SK-N-SH (cell line): ENCODE results near the gene KRTAP10-8. TPM values are rescaled to one million over a fixed set of nuclear protein-coding genes. Genes with fewer than 3 reads are reported as not detected.

Experiments
- CTCF ChIA-PET: fragments of 300-600, 350-600 bp; formaldehyde crosslinking; extraction: SDS; loops from one replicate; lab custom pipeline; 2021; lab: Yijun Ruan, JAX
- POLR2A ChIA-PET: fragments of 350-600 bp; sonication (Branson Sonifier 250); formaldehyde crosslinking; extraction: SDS; loops from one replicate; lab custom pipeline; 2020; ENCODE audit warnings: antibody characterized with exemption, inconsistent platforms; lab: Yijun Ruan, JAX
- DNase-seq: peaks from one replicate; pipeline ENCODE4 v3.0.0; 2012
- H2AFZ ChIP-seq: fragments of 200-600 bp; sonication (generic); 2 replicates; pipeline ENCODE4 v1.8.1; 2016; ENCODE audit warnings: antibody characterized with exemption, mild to moderate bottlenecking, low read depth
- H3F3A ChIP-seq: fragments of 200-600 bp; sonication (generic); replicated peaks from 2 replicates; pipeline ENCODE3; 2016; ENCODE audit warnings: antibody characterized with exemption, mild to moderate bottlenecking; ENCODE audit not compliant: insufficient read depth
- H3K27ac ChIP-seq, 2 experiments: fragments of 200-500 bp in 1 of 2; fragments of 200-600 bp in 1 of 2; sonication (Bioruptor generic) in 1 of 2; sonication (generic), shearing (Covaris generic) in 1 of 2; 2 replicates each; pipeline versions ENCODE4 v1.5.1 to v1.6.1; 2014 to 2016; ENCODE audit warnings: low read depth in 2 of 2, inconsistent platforms in 1 of 2, low read length in 1 of 2, mild to moderate bottlenecking in 1 of 2, mixed read lengths in 1 of 2
- H3K27me3 ChIP-seq: fragments of 200-600 bp; sonication (generic), shearing (Covaris generic); 2 replicates; pipeline ENCODE4 v1.6.1; 2016; ENCODE audit warnings: mixed run types; ENCODE audit not compliant: insufficient read depth
- H3K36me3 ChIP-seq, 2 experiments: fragments of 200-500 bp in 1 of 2; fragments of 200-600 bp in 1 of 2; sonication (Bioruptor generic) in 1 of 2; sonication (generic) in 1 of 2; replicated peaks in 1 of 2; 2 replicates each; pipeline versions ENCODE3 to v1.5.1; 2014 to 2016; ENCODE audit warnings: low read length in 1 of 2, mild to moderate bottlenecking in 1 of 2; ENCODE audit not compliant: insufficient read depth in 2 of 2, control insufficient read depth in 1 of 2
- H3K4me1 ChIP-seq, 2 experiments: fragments of 200-500 bp in 1 of 2; fragments of 200-600 bp in 1 of 2; sonication (Bioruptor generic) in 1 of 2; sonication (generic), shearing (Covaris generic) in 1 of 2; 2 replicates each; pipeline versions ENCODE4 v1.5.1 to v1.6.1; 2014 to 2016; ENCODE audit warnings: low read depth in 1 of 2, low read length in 1 of 2, mixed run types in 1 of 2; ENCODE audit not compliant: insufficient read depth in 2 of 2, control insufficient read depth in 1 of 2
- H3K4me2 ChIP-seq: fragments of 200-600 bp; sonication (generic), shearing (Covaris generic); 2 replicates; pipeline ENCODE4 v1.6.1; 2017; ENCODE audit warnings: mixed run types
- H3K4me3 ChIP-seq, 2 experiments: fragments of 200-500 bp in 1 of 2; fragments of 200-600 bp in 1 of 2; sonication (Bioruptor generic) in 1 of 2; sonication (generic), shearing (Covaris generic) in 1 of 2; 2 replicates each; pipeline versions ENCODE4 v1.5.1 to v1.8.1; 2014 to 2016; ENCODE audit warnings: low read depth in 2 of 2, inconsistent platforms in 1 of 2, low read length in 1 of 2, mild to moderate bottlenecking in 1 of 2, mixed read lengths in 1 of 2, moderate library complexity in 1 of 2
- H3K79me2 ChIP-seq: fragments of 200-600 bp; sonication (generic); 2 replicates; pipeline ENCODE4 v1.8.1; 2017; ENCODE audit warnings: mild to moderate bottlenecking; ENCODE audit not compliant: insufficient read depth
- H3K9ac ChIP-seq: fragments of 200-600 bp; sonication (generic); 2 replicates; pipeline ENCODE4 v1.6.1; 2017; ENCODE audit warnings: mixed run types
- H3K9me2 ChIP-seq: fragments of 200-600 bp; sonication (generic); 2 replicates; pipeline ENCODE4 v1.6.1; 2017; ENCODE audit warnings: mixed run types
- H3K9me3 ChIP-seq: fragments of 200-600 bp; sonication (generic); 2 replicates; pipeline ENCODE4 v1.6.1; 2017; ENCODE audit warnings: mixed run types, mild to moderate bottlenecking, moderate library complexity
- H4K20me1 ChIP-seq: fragments of 200-600 bp; sonication (generic); 2 replicates; pipeline ENCODE4 v1.6.1; 2017; ENCODE audit warnings: mild to moderate bottlenecking, mixed run types; ENCODE audit not compliant: insufficient read depth
- EP300 ChIP-seq, 2 experiments: IDR thresholded peaks; 2 replicates each; pipeline versions ENCODE4 v1.4.0 to v1.6.1; 2012; ENCODE audit warnings: borderline replicate concordance in 1 of 2, low read depth in 1 of 2, low read length in 1 of 2
- FOSL2 ChIP-seq: IDR thresholded peaks from 2 replicates; pipeline ENCODE4 v1.4.0; 2012; ENCODE audit warnings: low read depth, mild to moderate bottlenecking, moderate library complexity, borderline replicate concordance
- JUND ChIP-seq: IDR thresholded peaks from 2 replicates; pipeline ENCODE4 v1.4.0; 2012
- MEF2A ChIP-seq: IDR thresholded peaks from 2 replicates; pipeline ENCODE4 v1.4.0; 2012; ENCODE audit warnings: low read depth, borderline replicate concordance
- YY1 ChIP-seq: IDR thresholded peaks from 2 replicates; pipeline ENCODE4 v1.4.0; 2012; ENCODE audit warnings: low read depth, mild to moderate bottlenecking
- WGBS: methylation state at CpG from one replicate; pipeline ENCODE4 v1.1.6; 2017; ENCODE audit warnings: low lambda C conversion rate; 5-methylcytosine and 5-hydroxymethylcytosine counted together
- polyA plus RNA-seq, 3 experiments: library from polyadenylated mRNA; depleted of rRNA; stranded (reverse); fragments of >200 nt; gene quantifications; 2 replicates each; pipeline ENCODE4 v1.2.3, GENCODE V29; 2012
- TF ChIP-seq, protein P1 (sequence below): IDR thresholded peaks from 2 replicates; pipeline ENCODE4 v1.4.0; 2012; ENCODE audit warnings: low read depth, borderline replicate concordance
- TF ChIP-seq, protein P2 (sequence below): IDR thresholded peaks from 2 replicates; pipeline ENCODE4; 2012
- TF ChIP-seq, protein P3 (sequence below): fragments of 200-600 bp; sonication (generic); IDR thresholded peaks from 2 replicates; pipeline ENCODE4 v1.6.1; 2017; ENCODE audit warnings: antibody characterized with exemption, mild to moderate bottlenecking, moderate library complexity

The KRTAP10-8 gene
- polyA plus RNA-seq, 1 of the 3 experiments (the other 2 are of a cell fraction), result not detected

- TF ChIP-seq, protein P1, sequence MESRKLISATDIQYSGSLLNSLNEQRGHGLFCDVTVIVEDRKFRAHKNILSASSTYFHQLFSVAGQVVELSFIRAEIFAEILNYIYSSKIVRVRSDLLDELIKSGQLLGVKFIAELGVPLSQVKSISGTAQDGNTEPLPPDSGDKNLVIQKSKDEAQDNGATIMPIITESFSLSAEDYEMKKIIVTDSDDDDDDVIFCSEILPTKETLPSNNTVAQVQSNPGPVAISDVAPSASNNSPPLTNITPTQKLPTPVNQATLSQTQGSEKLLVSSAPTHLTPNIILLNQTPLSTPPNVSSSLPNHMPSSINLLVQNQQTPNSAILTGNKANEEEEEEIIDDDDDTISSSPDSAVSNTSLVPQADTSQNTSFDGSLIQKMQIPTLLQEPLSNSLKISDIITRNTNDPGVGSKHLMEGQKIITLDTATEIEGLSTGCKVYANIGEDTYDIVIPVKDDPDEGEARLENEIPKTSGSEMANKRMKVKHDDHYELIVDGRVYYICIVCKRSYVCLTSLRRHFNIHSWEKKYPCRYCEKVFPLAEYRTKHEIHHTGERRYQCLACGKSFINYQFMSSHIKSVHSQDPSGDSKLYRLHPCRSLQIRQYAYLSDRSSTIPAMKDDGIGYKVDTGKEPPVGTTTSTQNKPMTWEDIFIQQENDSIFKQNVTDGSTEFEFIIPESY, result no peak
- TF ChIP-seq JUND, result no peak
- TF ChIP-seq, protein P2, sequence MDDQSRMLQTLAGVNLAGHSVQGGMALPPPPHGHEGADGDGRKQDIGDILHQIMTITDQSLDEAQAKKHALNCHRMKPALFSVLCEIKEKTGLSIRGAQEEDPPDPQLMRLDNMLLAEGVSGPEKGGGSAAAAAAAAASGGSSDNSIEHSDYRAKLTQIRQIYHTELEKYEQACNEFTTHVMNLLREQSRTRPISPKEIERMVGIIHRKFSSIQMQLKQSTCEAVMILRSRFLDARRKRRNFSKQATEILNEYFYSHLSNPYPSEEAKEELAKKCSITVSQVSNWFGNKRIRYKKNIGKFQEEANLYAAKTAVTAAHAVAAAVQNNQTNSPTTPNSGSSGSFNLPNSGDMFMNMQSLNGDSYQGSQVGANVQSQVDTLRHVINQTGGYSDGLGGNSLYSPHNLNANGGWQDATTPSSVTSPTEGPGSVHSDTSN, result no peak
- TF ChIP-seq, protein P3, sequence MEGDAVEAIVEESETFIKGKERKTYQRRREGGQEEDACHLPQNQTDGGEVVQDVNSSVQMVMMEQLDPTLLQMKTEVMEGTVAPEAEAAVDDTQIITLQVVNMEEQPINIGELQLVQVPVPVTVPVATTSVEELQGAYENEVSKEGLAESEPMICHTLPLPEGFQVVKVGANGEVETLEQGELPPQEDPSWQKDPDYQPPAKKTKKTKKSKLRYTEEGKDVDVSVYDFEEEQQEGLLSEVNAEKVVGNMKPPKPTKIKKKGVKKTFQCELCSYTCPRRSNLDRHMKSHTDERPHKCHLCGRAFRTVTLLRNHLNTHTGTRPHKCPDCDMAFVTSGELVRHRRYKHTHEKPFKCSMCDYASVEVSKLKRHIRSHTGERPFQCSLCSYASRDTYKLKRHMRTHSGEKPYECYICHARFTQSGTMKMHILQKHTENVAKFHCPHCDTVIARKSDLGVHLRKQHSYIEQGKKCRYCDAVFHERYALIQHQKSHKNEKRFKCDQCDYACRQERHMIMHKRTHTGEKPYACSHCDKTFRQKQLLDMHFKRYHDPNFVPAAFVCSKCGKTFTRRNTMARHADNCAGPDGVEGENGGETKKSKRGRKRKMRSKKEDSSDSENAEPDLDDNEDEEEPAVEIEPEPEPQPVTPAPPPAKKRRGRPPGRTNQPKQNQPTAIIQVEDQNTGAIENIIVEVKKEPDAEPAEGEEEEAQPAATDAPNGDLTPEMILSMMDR, result no peak
- no peak for TF ChIP-seq FOSL2
Measured at GRCh38 chr21:44596068-44596725, 15.7 kb upstream of the KRTAP10-8 start (continued).

- Histone ChIP-seq H3K9ac (no peak overlapping the region), H3K4me2 (no peak overlapping the region), H3K36me3 (no peaks in the 10 kb centered on the region), H3K4me1 (peaks cover 0 to 2% of the 10 kb centered on the region in 2 experiments; a peak in 1 of 4 replicates), H3F3A (no peaks in the 10 kb centered on the region), H3K9me3 (no peaks in the 10 kb centered on the region), H2AFZ (peak overlapping the region; percentile 30; the same call in 1 of the 2 replicates), H3K9me2 (no peaks in the 10 kb centered on the region), H3K4me3 (no peak overlapping the region), H3K79me2 (no peaks in the 10 kb centered on the region), H3K27me3 (peaks cover 19% of the 10 kb centered on the region), H3K27ac (no peak overlapping the region), H4K20me1 (no peaks in the 10 kb centered on the region)
- DNase-seq, result no peak
- CTCF ChIA-PET, result no interaction called here
- POLR2A ChIA-PET, result no interaction called here
- WGBS, result 57% methylated on average over 11 of the region's 11 CpGs
- TF ChIP-seq EP300 (IDR thresholded peaks at IDR 0.05; ENCODE audit: borderline replicate concordance in 1 of 2, low read depth in 1 of 2, low read length in 1 of 2) (no peak), YY1 (no peak), MEF2A (no peak), JUND (no peak)
Measured at GRCh38 chr21:44598061-44598460, 13.8 kb upstream of the KRTAP10-8 start.
